ENCODE data around the gene SAFB2.

- no peak for TF ChIP-seq CTCF (IDR thresholded peaks at IDR 0.05)
- TF ChIP-seq POLR2A (IDR thresholded peaks at IDR 0.05): no peak
- no peak for TF ChIP-seq EP300 (IDR thresholded peaks at IDR 0.05)
These were observed 46.6 kb upstream of the SAFB2 start for GRCh38 chr19:5669212-5669611.

Measured in tibial nerve (tissue), 4 donors.